GM19463 (cell line): Measurements from ENCODE around the gene RCAN1.

Experiments used
- ATAC-seq: cut with Tn5 transposase; IDR thresholded peaks from one replicate; pipeline ENCODE4 v1.9.1; 2021; ENCODE audit warnings: mild to moderate bottlenecking, moderate library complexity; ENCODE audit not compliant: unreplicated experiment

RCAN1 gene

DNA sequence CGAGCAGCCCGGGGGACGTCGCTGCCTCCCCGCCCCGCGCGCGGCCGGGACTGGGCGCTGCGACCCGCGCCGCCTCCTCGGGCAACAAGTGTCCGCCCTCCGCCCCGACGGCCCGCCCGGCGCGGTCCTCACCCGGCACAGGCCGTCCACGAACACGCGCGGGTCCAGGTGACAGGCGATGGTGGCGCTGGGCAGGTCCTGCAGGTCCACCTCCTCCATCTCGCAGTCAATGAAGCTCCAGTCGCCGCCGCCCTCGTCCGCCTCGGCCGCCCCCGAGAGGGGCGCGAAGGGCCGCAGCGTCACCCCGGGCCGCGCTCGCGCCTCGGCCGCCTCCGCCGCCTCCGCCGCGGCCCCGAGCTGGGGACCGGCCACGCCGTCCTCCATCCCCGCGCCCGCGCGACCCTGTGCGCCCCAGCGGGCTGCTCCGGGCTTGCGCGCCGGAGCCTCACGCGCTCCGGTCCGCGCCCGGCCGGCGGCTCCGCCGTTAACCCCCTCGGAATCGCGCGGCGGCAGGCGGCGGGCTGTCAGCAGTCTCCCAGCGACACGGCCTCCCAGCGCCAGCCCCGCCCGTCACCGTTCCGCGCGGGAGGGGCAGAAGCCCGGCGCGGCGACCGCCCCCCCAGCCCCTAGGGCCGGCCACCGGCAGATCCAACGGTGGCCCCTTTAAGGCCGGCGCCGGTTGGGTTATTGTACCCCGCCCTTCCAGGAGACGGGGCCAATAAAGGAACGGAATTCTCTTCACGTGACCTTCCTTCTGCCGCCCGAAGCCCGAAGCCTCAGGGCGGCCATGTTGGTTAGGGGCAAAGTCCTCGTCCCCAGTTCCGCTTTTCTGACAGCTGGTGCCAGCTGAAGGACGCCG is at the start of gene RCAN1:
TSS of gene RCAN1 (minus strand) at position 486 of the 859 bp plus-strand sequence. CDS start at position 384, 102 bp downstream.
- ATAC-seq: peak; percentile 96

DNA sequence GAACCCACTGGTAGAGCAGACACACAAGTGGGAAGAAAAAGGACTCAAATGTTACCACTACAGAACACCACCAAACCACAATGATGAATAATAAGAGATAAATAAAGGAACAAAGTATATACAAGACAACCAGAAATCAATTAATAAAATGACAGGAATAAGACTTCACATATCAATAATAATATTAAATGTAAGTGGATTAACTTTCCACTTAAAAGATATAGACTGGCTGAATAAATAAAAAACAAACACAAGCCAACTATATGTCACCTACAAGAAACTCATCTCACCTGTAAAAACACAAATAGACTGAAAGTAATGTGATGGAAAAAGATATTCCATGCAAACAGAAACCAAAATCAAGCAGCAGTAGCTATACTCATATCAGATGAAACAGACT is 46.9 kb upstream of the RCAN1 start:
- ATAC-seq: no peak

DNA sequence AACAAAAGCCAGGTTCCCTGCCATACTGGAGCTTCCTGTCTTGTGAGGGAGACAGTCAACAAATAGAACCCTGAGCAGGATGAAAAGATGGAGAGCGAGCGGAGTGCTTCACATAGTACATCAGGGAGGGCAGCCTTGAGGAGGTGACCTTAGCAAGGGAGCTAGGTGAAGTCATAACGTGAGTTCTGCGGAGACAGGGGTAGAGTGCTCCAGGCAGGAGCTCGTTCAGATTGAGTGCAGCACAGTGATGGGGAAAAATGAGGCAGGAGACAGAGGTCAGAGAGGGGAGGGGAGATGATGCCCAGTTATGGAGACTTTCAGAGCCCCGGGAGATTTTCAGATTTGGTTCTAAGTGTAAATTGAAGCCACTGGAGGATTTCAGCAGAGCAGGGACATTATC is 38.6 kb upstream of the RCAN1 start:
- no peak for ATAC-seq

DNA sequence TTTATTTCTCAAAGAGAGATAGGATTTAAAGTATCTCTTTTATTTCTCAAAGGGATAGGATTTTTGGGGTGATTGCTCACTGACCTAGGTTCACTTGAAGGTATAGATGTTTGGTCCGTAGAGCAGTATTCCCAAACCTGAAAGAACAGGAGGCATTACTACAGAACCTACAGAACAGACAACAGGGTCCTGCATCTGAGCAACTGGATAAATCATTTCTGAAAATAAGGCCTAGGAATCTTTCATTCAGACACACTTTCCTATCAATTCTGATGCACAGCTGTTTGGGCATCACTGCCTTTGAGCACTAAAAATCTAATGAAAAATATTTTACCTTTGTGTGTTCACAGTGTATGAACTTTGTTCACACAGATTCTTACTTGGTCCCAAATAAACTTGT is 36.7 kb upstream of the RCAN1 start:
- no peak for ATAC-seq

DNA sequence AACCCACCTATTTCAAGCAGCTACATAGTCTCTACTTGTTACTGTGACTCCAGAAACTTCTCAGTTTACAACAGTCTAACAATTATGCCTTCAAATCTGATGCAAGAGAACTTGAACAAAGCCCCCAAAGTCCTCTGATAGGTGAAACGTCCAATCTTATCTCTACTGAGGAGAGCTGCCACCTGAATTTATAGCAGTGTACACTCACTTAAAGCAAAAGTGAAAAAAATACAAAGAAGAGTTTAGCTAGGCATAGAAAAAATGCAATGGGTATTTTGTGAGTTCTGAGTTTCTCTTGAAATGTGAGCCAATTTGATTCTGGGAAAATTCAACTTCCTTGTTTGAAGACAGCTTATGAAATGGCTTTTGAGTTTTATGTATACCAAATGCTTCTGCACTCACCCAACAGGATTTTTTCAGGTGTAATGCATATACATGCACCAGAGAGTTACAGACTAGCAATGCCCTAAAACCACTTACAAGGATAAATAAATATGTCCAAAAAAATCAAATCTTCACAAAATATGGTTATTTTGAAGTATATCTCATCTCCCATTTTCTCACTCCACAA is 36.0 kb upstream of the RCAN1 start:
- ATAC-seq: no peak

DNA sequence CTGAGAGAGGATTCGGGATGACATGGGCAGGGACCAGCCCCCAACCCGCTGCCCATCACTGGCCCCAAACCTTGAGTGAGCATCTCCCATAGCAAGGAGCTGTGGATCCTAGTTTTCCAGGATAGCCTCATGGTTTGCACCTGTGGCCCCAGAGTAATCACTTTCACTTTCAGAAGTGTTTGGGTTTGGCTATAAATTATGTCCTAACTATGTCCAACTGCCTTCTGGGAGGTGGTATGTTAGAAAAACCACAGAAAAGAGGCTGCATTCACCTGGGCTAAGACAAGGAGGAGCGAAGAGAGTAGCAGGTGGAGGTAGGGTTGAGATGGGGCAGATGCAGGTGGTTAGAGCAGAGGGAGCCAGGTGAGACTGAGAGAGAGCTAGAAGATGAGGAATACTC is 34.5 kb upstream of the RCAN1 start:
- ATAC-seq: no peak

DNA sequence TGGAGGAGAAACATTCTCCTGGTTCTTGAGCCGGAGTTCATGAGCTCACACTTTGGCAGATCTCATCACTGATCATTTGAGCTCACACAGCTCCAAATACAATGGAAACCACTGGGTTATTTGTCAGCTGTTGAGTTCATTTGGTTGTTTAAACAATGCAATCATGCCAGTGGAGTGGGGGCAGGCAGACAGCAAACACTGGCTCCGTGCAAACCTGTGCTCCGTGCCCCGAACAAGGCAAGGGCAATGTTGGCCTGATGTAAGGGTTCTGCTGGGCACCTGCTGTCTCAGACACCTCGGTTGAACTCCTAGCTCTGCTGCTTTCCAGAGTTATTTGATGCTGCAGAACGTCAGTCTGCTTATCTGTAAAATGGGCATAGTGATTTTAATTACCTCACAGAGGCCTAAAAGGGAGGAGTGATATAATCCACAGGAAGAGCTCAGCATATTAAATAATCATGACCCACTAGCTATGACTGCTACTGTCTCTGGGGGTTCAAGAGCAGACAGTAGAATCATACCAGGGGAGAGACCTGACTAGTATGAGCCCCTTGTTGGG is 33.9 kb upstream of the RCAN1 start:
- ATAC-seq: no peak

DNA sequence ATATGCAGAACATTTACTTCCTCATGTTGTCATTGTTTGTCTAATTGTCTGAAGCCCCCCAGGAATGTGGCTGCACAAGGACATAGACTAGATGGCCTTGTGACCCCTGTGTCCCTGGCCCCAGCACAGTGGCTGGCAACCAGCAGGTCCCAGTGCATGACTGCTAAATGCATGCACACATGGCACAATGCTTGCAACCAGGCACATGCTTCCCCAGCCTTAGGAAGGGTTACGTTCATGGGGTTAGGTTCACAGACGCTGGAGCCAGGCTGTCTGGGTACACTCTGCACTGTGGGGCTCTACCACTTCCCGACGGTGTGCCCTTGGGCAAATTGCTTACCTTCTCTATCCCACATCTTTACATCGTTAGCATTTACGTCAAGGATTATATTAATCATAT is 32.6 kb upstream of the RCAN1 start:
- no peak for ATAC-seq

DNA sequence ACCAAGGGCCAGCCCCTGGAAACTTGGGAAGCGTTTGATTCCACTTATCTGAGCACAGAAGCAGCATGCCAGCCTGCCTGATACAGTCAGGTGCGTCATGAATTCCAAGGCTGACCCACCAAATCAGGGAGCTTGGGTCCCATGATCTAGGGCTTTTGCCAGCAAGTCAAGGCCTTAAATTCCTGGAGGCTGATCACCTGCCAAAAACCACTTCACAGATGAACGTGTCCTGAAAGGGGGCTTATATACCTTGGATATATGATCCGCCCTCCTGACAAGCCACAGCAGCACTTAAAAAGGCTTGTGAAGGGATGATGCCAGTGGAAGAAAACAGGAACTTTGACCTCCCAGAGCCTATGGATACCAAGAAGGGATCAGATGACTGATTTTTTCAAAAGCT is 29.9 kb upstream of the RCAN1 start:
- ATAC-seq: no peak

DNA sequence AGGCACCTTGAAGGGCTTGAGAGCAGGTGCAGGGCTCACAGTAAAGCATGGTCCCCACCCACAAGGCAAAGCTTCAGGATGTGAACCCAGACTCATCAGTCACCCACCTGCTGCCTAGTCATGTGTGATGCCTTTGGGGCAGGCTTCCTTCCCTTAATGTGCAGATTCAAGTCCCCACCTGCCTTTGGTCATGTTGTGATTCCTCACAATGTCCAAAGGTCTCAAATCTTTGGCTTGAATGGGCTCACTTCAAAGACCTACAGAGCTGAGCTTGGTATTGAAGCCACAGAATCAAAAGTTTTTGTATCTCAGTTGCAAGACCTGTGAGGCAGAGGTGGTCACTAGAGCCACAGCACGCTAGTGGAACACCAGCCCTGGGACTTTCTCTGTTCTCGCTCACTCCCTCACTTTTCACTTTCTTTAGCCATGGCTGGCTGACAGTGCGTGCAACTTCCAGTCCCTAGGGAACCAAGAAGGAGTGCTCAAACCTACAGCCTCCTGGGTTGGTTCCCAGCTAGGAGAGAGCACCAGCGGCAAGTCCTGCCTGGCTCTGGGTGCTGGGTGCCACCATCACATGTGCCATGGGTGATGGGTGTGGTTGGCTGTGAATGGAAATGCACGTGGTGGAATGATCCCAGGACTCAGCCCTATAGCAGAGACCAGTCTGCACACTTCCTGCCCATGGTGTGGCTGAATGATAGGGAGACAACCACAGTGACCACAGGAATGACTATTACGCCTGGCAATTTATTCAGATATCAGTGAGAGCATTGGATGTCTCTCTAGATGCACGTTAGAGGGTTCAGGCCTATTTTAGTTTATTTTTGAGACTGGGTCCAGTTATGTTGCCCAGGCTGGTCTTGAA is 27.5 kb upstream of the RCAN1 start:
- peak; percentile 60 for ATAC-seq

DNA sequence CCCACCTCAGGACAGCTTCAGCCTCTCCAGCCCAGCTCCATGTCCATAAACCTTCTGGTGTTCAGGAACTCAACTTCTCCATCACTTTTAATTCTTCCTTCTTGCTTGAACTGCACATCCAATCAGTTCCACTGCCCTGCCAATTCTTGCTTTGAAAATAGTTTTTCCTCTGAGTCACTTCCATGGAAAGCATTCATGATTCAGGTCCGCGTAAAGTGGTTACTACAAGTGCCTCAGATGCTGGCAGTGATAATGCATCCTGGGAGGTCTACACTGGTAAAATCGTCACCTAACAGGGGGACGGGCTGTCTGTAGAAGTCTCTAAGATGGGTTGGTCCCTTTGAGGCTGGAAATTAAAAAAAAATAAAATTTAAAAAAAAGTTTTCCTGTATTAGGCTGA is 25.9 kb upstream of the RCAN1 start:
- ATAC-seq: no peak

DNA sequence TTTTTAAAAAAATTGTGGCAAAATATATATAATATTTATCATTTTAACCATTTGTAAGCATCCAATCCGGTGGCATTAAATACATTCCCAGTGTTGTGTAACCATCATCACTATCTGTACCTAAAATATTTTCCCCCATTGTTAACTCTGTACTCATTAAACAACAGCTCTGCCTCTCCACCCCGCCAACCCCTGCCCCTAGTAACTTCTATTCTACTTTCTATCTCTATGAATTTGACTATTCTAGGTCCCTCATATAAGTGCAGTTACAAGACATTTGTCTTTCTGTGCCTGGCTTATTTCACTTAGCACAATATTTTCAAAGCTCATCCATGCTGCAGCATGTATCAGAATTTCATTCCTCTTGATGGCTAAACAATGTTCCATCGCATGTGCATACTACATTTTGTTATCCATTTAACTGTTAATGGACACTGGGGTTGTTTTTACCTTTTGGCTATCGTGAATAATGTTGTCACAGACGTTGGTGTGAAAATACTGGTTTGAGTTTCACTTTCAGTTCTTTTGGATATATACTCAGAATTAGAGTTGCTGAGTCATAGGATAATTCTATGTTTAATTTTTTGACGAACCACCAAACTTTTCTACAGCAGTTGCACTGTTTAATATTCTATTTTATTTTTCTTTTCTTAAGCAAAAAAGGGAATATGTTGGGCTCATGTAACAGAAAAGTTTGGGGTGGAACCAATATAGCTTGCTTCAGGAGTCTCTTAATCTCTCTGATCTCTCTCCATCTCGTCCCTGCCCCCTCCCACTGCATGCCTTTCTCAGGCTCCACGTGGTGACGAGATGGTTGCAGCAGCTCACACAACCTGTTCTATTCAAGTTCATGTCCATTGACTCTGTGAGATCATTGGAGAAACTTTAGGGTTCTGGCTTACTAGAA is 25.2 kb upstream of the RCAN1 start:
- ATAC-seq: peak; percentile 32

DNA sequence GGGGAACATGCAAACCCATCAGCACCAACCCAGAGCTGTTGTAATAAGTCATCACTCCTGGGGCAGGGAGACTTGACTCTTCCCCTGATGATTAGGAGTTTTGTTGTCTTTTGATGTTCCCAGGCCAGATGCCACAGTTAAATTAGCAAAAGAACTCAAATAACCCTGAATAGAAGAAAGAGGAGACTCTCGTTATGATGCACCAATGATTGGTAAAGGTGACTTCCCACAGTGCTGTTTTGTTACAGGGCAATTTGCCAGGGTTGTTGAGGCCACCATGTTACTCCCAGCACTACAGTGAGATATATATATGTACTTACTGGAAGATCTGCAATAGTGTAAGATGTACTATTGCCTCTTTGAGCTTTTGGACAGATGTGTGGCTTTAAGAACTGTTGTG is 24.3 kb upstream of the RCAN1 start:
- no peak for ATAC-seq

DNA sequence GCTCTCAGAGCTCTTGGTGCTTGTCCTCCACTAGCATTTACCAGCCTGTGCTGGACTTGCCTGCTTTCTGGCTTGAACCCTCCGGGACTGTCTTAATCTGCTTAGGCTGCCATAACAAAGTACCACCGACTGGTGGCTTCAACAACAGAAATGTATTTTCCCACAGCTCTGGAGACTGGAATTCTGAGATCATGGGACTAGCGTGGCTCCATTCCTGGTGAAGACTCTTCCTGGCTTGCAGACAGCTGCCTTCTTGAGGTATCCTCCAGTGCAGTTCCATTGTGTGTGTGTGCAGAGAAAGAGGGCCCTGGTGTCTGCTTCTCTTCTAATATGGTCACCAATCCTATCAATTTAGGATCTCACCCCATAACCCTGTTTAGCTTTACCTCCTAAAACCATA is 22.0 kb upstream of the RCAN1 start:
- no peak for ATAC-seq

DNA sequence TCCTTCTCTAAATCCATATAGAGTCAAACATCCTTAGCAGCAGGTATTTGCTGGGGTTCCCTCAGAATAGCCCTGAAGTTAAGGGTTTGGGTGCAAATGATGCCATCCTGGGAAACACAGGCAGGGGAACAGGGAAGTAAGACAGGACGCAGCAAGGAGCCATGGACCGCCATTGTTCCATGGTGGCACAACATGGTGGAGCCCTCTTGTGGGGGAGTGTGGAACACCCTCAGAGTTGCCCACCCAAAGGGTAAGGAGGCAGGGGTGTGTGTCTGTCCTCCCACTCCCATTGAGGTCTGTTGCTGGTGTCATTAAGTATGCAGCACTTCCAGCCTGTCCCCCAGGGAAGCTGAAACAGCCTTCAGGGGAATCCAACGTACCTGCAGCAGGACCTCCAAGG is 20.4 kb upstream of the RCAN1 start:
- ATAC-seq: no peak

DNA sequence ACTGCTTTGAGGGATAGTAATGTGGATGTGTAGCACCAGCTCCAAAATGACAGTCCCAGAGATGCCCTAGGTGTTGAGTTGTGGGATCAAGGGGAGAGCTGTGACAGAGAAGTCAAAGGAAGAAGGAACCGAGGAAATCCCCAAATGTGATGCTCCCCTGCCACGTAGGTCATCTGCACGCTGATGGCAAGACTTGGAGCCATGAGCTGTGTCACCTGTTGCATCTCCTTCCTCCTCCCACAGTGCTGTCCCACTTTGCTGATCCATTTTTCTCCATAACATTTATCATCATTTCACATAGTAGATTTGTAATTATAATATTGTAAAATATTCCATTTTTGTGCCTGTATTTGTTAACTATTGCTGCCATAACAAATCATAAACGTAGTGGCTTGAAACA is 17.6 kb upstream of the RCAN1 start:
- ATAC-seq: no peak

DNA sequence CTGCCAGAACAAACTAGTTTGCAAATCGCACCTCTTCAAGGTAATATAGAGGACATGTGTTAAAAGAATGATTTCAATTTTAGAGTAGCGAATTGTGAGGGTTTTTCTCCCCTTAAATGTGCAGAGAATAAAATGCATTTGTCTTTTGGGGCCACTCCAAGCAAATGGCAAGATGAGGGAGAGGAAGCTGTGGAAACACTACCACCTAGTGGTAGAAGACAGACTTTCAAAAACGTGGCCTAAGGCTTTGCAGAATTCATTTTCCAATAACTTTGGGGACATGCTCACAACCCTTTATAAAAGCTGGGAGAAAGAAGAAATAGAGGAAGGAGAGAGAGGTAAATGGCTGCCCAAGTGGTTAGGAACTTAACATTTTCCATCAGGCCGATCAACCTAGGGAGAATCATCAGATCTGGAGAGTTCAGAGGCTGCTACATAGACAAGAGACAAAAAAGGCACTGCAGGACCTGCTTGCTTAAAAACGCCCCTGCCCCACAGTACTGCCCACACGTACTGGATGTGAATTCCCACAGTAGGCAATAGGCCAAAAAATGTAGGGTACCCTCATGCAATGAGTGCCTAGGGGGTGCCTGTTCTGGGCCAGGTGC is 15.7 kb upstream of the RCAN1 start:
- no peak for ATAC-seq

DNA sequence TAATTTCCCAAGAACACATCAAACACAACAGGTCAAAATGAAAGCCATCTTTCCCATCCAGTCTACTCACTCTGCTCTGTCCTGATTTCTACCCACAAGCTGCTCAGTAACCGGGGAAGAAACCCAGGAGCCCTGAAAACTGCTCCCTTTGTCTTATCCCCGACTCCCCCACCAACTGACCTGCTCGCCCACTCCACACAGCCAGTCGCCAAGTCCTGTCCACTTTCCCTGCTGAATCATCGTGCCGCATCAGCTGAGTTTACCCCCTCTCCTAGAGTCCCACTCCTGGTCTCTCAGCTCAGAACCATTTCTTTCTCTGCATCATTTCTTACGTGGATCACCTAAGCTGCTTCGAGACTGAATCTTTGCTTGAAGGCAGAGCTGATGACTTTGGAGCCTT is 11.2 kb upstream of the RCAN1 start:
- ATAC-seq: no peak

DNA sequence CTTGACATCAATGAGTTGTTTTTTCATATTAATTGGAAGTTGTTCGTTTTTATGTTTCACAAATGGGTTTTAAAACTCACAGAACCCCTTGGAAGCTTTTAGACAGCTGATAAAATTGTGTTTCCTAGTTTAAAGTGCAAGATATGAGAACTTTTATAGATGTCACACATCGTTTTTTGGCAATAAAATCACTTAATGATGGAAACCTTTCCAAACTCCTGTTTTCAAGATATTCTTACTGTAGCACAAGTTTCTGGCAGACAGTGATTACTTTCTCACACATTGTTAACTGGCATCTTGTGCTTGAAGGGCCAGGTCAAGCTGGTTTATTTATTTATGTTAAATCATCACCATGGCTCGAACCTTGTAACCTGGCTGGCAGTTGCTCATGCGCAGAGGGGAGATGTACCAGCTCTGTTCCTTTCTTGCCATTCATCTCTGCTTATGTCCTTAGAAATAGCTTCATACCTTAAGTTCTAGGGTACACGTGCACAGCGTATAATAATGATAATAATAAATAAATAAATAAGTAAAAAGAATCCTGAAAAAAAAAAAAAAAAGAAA is 10.2 kb upstream of the RCAN1 start:
- ATAC-seq: no peak

DNA sequence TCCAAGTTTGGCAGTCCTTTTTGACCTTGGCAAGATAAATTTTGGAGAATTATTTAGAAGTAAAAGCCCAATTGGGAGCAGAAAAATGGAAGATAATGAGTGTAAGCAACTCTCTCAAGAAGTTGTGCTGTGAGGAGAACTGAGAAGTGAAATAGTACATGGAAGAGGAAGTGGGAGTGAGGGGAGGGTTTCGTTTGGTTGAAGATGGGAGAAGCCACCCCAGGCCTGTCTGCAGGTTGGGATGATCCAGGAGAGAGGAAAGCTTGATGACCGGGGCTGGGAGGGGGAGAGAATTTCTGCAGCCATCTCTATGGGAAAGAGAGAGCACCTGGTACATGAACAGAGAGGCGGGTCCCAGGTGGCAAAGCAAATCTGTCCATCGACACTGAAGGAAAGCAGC is 8.6 kb upstream of the RCAN1 start:
- no peak for ATAC-seq
